HepG2 (cell line): ENCODE results near the gene HOXD3. TPM values are rescaled to one million over a fixed set of nuclear protein-coding genes. Genes with fewer than 3 reads are reported as not detected.

Source experiments
- DPF2 ChIP-seq: sonication (generic); formaldehyde crosslinking; IDR thresholded peaks from 2 replicates; pipeline ENCODE4 v1.4.0; 2020; ENCODE audit warnings: mild to moderate bottlenecking, low read depth, missing genetic modification reagents, borderline replicate concordance
- FOXA1 ChIP-seq, 2 experiments: fragments of 450-650 bp in 1 of 2; sonication (generic) in 1 of 2; formaldehyde crosslinking in 1 of 2; IDR thresholded peaks; 2 replicates each; pipeline versions ENCODE4 v1.4.0 to v1.6.1; 2016 to 2020; ENCODE audit warnings: missing genetic modification reagents in 1 of 2
- GZF1 ChIP-seq: sonication (generic); formaldehyde crosslinking; IDR thresholded peaks from 2 replicates; pipeline ENCODE4 v1.5.1; 2020; ENCODE audit warnings: mild to moderate bottlenecking, missing genetic modification reagents
- HOXA3 ChIP-seq: sonication (generic); formaldehyde crosslinking; IDR thresholded peaks from 2 replicates; pipeline ENCODE4 v1.5.0; 2020; ENCODE audit warnings: missing genetic modification reagents
- NCOR1 ChIP-seq: fragments of 200-600 bp; sonication (generic); IDR thresholded peaks from 2 replicates; pipeline ENCODE4 v1.7.0; 2017; ENCODE audit warnings: antibody characterized with exemption, low read length, borderline replicate concordance
- POLR2A ChIP-seq, 2 experiments: IDR thresholded peaks; 2 replicates each; pipeline ENCODE4 v1.6.1; 2011; ENCODE audit warnings: low read depth in 2 of 2, low read length in 2 of 2, mild to moderate bottlenecking in 1 of 2, moderate library complexity in 1 of 2; ENCODE audit not compliant: insufficient read depth in 1 of 2
- ZNF17 ChIP-seq: sonication (generic); formaldehyde crosslinking; IDR thresholded peaks from 2 replicates; pipeline ENCODE4 v1.5.0; 2020; ENCODE audit warnings: mild to moderate bottlenecking, missing genetic modification reagents
- ZNF646 ChIP-seq: sonication (generic); formaldehyde crosslinking; IDR thresholded peaks from 2 replicates; pipeline ENCODE4 v1.9.0; 2021; ENCODE audit warnings: mild to moderate bottlenecking, missing genetic modification reagents
- ZNF709 ChIP-seq: sonication (generic); formaldehyde crosslinking; IDR thresholded peaks from 2 replicates; pipeline ENCODE4 v1.5.0; 2020; ENCODE audit warnings: mild to moderate bottlenecking, missing genetic modification reagents
- ZNF790 ChIP-seq: sonication (generic); formaldehyde crosslinking; IDR thresholded peaks from 2 replicates; pipeline ENCODE4 v1.8.0; 2022; ENCODE audit warnings: missing genetic modification reagents, mild to moderate bottlenecking, borderline replicate concordance
- polyA plus RNA-seq, 8 experiments: library from polyadenylated mRNA; depleted of rRNA in 3 of 8; stranded (reverse) in 7 of 8; unstranded in 1 of 8; fragments of >200 nt; fragmentation: Illumina TruSeq in 4 of 8; extraction: Trizol in 4 of 8; gene quantifications; 2 replicates each; pipeline versions ENCODE4 v1.2.1 to v1.2.3, GENCODE V29; 2011 to 2016; ENCODE audit warnings: low read depth in 4 of 8, missing spikeins in 1 of 8, mixed read lengths in 1 of 8; ENCODE audit not compliant: insufficient read depth in 1 of 8
- total RNA-seq, 5 experiments: library from RNA; depleted of rRNA; stranded (reverse); fragments of >200 nt; fragmentation: Illumina TruSeq; extraction: Trizol; gene quantifications; 2 replicates each; pipeline ENCODE4 v1.2.3, GENCODE V29; 2016; ENCODE audit warnings: low read depth in 1 of 5
- TF ChIP-seq, protein P1 (sequence below): sonication (generic); formaldehyde crosslinking; IDR thresholded peaks from 2 replicates; pipeline ENCODE4 v1.8.1; 2023; ENCODE audit warnings: mild to moderate bottlenecking, missing genetic modification reagents, borderline replicate concordance

Gene HOXD3
- total and polyA plus RNA-seq, 2 of the 13 experiments (the other 11 are each of a cell fraction or from before 2014, with no cell fraction given): 0.05 to 0.09 TPM

DNA sequence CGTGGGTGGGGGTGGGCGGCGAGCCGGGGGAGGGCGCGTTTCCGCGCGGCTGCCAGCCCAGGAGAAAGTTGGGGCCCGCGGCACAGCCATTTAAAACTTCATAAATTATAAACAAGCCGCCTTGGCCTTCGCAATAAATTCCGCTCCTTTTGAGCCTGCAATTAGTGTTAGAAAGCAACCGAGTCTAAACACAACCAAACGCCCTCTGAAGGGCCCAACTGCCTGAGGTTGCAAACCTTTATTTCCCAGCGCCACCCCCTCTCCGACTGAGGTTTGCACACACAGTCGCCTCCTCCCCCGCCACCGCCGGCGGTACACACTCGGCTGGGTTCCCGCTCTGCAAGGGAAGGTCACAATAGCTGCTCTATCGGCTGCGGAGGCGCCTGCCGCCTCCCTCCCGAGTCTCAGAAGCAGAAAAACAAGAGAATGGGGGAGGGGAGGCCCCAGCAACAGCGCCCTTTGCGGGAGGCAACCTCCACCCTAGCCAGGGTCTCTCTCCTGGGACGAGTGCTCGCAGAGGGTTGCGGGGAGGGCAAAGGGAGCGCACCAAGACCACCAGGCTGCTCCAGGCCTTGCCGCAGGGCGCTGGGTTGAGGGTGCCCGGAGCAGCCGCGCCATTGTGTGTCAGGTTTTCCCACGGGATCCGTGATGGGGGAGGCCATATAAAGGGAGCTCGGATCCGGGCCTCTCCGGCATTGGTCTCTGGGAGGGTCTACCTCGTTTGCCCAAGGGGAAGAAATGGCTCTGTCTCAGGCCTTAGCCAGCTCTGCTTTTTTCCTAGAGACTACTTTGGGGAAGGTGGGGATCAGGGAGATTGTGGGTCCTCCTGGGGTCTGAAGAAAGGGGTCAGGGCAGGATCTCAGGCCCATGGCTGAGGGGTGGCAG, 18.0 kb downstream of the HOXD3 start (continued):
- no peak for TF ChIP-seq ZNF17 (CRISPR knock-in tag)
- no peak for TF ChIP-seq ZNF709 (CRISPR knock-in tag)
- TF ChIP-seq NCOR1: no peak
- TF ChIP-seq POLR2A (IDR thresholded peaks at IDR 0.05; ENCODE audit: insufficient read depth in 1 of 2, low read depth in 2 of 2, low read length in 2 of 2): no peak
- no peak for TF ChIP-seq FOXA1 (IDR thresholded peaks at IDR 0.05)
- TF ChIP-seq FOXA1 (CRISPR knock-in tag; IDR thresholded peaks at IDR 0.05): 0 out of 2 replicates have a peak, but pooled peaks have one; percentile 24
- no peak for TF ChIP-seq ZNF790 (CRISPR knock-in tag)
- TF ChIP-seq GZF1: no peak
- no peak for TF ChIP-seq DPF2 (CRISPR knock-in tag)
- TF ChIP-seq, protein P1, sequence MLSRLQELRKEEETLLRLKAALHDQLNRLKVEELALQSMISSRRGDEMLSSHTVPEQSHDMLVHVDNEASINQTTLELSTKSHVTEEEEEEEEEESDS (CRISPR knock-in tag): no peak
- 0 out of 2 replicates have a peak, but pooled peaks have one; percentile 11 for TF ChIP-seq HOXA3
- no peak for TF ChIP-seq ZNF646 (CRISPR knock-in tag)
